Glomerular visceral epithelial cell (primary cell): ENCODE measurements around the gene NBPF4.
A peak's percentile ranks its signal among the peaks of the same experiment; 100 is the strongest.
"Not testable (repeated sequence)": the region's sequence is repeated elsewhere in the genome, so short reads cannot be mapped to it uniquely, and the experiment has no call there.

Experiments used
- DNase-seq: peaks from one replicate; pipeline ENCODE4 v3.0.0-alpha.2; 2016; ENCODE audit errors: extremely low spot score

Gene NBPF4

DNA sequence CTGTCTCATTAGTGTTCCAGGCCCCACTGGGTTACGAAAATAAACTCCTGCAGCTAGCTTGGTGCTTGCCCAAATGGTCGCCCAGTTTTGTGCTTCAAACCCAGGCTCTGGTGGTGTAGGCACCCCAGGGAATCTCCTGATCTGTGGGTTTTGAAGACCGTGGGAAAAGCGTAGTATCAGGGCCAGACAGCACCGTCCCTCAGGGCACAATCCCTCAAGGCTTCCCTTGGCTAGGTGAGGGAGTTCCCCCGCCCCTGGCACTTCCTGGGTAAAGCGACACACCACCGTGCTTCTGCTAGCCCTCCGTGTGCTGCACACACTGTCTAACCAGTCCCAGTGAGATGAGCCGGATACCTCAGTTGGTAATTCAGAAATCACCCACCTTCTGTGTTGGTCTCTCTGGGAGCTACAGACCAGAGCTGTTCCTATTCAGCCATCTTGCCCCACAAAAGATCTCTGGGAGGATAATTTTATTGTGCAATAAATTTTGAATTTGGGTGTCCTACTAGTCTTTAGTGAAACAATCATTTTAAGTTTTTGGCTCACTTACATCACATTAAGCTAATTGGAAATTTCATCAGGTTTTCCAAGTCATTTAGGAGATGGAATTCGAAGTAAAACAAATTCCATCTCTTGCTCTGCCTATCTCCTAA, 34.3 kb downstream of the NBPF4 start:
- DNase-seq: no peak

DNA sequence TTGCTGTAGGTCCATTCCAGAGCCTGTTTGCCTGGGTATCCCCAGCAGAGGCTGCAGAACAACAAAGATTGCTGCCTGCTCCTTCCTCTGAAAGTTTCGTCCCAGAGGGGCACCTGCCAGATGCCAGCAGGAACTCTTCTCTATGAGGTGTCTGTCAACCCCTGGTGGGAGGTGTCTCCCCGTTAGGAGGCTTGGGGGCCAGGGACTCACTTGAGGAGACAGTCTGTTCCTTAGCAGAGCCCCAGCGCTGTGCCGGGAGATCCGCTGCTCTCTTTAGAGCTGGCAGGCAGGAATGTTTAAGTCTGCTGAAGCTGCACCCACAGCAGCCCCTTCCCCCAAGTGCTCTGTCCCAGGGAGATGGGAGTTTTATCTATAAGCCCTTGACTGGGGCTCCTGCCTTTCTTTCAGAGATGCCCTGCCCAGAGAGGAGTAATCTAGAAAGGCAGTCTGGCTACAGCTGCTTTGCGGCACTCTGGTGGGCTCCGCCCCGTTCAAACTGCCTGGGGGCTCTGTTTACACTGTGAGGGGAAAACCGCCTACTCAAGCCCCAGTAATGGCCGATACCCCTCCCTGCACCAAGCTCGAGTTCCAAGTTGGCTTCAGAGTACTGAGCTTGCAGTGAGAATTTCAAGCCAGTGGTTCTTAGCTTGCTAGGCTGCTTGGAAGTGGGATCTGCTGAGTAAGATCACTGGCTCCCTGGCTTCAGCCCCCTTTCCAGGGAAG, 35.0 kb downstream of the NBPF4 start:
- no peak for DNase-seq

DNA sequence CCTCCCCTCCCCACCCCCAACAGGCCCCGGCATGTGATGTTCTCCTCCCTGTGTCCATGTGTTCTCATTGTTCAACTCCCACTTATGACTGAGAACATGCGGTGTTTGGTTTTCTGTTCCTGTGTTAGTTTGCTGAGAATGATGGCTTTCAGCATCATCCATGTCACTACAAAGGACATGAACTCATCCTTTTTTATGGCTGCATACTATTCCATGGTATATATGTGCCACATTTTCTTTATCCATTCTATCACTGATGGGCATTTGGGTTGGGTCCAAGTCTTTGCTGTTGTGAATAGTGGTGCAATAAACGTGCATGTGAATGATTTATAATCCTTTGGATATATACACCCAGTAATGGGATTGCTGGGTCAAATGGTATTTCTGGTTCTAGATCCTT, 40.3 kb downstream of the NBPF4 start:
- DNase-seq: not testable (repeated sequence)

- no peak for DNase-seq
These were observed 42.2 kb downstream of the NBPF4 start for GRCh38 chr1:108201687-108202086.

- DNase-seq: peak; percentile 71
These were observed 43.2 kb downstream of the NBPF4 start for GRCh38 chr1:108200687-108201051.

DNA sequence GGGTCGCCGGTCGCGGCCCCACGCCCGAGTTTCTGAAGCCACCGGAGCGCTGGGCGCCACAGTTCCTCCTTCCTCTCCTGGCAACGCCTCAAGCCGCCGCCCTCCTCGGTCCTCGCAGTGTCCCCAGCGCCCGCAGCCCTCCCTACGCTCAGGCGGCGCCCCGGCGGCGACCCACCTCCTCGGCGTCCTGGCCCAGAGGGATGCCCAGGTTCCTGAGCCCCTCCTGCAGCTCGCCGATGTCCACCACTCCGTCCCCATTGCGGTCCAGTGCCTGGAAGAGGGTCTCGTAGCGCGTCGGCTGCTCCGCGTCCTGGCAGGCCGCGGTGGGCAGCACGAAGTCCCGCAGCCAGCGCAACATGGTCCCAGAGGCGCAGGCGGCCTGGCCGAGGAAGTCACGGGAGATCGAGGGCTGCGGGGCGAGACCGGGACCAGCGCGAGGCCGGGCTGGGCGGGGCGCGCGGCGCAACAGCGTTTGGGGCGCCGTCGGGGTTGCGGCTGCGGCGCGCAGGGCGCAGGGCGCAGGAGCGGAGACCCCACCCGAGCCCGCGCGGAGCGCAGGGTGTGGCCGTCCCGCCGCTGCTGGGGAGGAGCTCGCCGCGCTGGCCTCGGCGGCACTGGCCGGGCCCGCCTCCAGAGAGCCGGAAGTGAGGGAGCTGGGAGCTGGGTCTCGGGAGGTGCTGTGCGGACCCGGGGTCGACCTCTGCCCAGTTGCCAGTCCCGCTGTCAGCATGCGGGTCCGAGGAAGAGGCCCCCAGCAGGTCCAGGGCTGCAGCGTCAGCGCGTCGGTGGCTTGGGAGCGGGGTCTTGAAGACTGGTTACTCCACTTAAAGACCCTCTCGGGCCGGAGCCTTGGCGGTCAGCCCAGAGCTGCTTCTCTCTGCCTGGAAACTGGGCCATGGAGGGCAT, 43.8 kb downstream of the NBPF4 start, which contains the start of gene SLC25A24:
Gene SLC25A24, minus strand, starts transcription at position 563 of the 906 bp plus-strand sequence. Its CDS starts 205 bp downstream, at position 358.
- peak; percentile 89 for DNase-seq

DNA sequence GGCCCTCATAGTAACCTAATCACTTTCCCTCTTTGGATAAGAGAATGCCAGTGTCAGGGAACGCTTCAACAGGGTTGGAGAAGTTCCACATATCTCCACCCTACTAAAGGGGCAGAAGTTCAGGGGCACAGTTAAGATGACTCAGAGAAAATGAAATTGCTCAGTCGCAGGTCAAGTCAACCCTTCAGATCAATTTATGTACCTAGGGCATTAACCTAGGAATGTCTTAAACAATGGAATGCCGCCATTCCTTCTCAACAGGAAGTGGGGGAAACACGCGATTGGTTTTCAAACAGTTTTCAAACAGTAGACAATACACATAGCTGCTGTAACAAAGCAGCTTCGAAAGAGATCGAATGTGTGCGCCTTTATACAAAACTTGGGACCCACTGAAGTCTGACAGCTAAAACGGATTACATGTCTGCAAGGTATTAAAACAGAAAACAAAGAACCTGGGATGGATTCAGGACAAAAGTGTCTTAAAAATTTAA, 44.6 kb downstream of the NBPF4 start:
- DNase-seq: peak; percentile 49

DNA sequence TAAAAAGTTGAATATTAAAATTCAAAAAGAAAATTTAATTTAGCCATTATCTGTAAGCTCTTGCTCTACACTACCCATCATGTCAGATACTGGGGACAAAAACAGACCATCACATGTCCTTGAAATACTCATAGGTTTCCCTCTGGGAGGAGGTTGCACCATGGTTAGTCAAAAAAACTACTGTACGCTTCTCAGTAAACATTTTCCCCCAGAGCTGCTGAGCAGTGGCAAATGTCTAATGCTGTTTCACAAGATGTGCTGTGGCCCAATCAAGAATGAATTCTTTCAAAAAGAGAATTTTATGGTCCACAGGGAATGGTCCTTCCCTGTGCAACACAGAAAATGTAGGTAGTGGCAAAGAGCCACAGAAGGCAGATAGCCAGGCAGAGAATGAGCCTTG, 49.8 kb downstream of the NBPF4 start:
- DNase-seq: no peak

- DNase-seq: no peak
These were observed 50.5 kb downstream of the NBPF4 start for GRCh38 chr1:108193333-108193732.

GRCh38 chr1:108192581-108192980, 51.3 kb downstream of the NBPF4 start:
- DNase-seq: no peak

- DNase-seq: no peak
These were observed 53.0 kb downstream of the NBPF4 start for GRCh38 chr1:108190686-108191416.

DNA sequence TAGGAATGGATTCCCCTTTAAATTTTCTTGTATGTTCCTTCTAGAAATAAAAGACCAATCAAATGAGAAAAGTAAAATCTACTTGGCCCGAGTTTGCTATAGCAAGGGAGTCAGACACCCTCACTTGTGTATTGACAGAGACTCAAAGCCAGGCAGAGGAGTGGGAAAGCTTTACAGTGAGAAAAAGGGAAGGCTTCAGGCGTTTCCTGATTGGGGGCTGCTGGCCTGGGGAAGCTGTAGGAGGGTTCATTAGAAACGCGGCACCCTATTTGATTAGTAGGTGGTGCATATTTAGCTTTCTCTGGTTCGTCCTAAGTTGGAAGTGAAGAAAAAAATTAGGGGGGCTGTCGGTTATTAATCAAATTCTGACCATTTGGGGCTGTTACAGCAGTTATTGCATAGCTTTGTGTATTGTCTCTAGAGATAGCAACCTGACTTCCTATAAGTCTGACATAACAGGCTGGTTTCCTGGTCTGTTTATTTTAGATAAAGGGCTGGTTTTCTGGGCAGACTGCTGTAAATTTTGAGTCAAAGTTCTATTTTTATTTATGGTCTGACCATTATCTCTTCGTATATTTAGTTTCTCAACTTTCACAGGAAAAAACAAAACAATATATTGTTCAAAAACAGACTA, 53.8 kb downstream of the NBPF4 start:
- DNase-seq: no peak

DNA sequence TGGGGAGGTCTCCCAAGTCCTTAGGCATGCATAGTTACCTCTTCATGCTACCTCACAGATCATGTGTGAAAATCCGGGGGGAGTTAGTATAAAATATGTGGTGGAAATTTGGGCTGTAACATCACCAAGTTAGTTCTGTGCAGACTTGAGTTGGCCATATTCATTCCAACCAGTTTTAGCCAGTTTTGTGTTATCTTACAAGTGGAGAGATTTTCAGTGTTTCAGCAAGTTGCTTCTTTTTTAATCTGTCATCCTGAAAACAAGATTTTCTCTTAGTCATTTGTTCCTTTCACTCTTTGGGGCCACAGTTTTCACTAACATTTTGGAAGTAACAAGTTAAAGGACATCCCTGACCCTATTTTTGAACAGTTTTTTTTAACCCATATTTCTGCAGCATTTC, 55.1 kb downstream of the NBPF4 start:
- no peak for DNase-seq

DNA sequence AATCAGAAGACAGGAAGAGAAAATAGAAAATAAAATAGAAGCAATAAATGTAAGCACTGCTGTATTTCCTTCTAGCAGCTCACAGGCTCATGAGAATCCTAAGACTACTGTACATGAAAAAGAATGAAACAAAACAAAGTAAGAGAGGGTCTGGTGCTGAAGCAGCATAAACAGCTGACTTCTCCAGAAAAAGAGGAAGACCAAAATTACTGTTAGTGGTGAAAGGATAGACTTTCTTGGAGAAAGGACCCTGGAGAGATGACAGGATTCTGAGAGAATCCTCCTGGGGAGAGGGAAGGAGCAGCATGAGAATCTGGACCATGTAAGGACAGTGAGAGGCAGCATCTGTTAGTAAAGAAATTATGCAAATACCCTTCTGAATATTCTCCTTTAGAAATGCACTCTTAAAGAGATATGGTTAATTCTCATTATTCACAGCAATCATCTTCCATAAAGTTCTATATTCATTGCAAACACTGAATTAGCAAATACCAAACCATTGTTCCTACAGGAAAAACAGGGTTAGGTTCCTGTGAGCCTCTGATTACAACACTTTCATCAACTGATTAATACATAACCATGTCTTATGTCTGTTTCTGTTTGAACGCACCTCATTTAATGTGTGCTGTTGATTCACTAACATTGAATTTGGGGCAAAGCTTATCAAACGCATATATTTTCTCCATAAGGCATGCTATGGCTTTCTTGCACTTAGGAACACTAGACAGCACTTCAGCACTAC, 60.7 kb downstream of the NBPF4 start:
- DNase-seq: no peak

GRCh38 chr1:108179018-108179417, 64.9 kb downstream of the NBPF4 start:
- DNase-seq: no peak
